SH-SY5Y (cell line): ENCODE results near the gene PTPN4.
A peak's percentile ranks its signal among the peaks of the same experiment; 100 is the strongest.

ENCODE experiments used
- GATA2 ChIP-seq: IDR thresholded peaks from 2 replicates; pipeline ENCODE4 v1.6.1; 2011; ENCODE audit warnings: mild to moderate bottlenecking, low read depth, low read length
- GATA3 ChIP-seq: IDR thresholded peaks from 2 replicates; pipeline ENCODE4 v1.6.1; 2011; ENCODE audit warnings: low read depth, mild to moderate bottlenecking, low read length, moderate library complexity

The PTPN4 gene

DNA sequence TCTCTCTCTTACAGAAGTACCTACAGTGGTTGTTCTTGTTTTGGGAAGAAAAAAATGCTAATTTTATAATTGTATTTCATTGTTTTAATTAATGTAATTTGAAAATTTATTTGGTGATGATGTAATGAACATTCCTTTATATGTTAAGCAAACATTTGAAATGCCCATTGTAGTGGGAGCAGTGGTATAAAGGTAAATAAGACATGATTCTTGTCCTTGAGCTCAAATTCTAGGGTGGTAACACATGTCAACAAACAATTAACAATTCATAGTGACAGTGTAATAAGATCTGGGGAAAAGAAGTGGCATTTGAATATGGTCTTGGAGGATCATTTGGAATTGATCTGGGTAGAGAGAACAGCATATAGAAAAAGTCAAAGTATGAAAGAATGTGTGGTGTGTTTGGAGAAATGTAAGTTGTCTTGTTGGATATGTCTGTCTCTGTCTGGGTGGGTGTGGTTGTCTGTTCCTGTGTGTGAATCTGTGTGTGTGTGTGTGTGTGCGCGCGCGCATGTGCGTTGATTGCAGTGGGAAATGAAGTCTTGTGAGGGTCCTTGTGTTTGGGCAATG lies 5.8 kb downstream of the PTPN4 start:
- TF ChIP-seq GATA3 (no peak), GATA2 (no peak)

DNA sequence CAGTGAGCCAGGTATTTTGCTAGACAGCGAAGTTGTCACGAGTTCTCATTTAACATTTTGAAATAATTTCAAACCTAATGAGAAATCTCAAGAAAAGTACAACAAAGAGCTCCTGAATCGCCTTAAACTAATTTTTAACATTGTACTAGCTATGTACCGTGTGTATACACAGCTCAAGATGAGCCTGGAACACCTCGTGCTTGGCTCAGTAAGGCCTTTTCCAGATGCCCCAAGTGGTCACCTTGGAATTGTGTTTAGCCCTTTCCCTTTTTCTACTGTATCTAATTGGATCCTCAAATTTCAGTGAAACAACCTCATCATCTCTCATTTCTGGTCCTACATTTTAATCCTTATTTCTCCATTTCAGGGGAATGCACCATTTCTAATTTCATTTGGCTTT lies 7.2 kb downstream of the PTPN4 start:
- TF ChIP-seq GATA3 = no peak

DNA sequence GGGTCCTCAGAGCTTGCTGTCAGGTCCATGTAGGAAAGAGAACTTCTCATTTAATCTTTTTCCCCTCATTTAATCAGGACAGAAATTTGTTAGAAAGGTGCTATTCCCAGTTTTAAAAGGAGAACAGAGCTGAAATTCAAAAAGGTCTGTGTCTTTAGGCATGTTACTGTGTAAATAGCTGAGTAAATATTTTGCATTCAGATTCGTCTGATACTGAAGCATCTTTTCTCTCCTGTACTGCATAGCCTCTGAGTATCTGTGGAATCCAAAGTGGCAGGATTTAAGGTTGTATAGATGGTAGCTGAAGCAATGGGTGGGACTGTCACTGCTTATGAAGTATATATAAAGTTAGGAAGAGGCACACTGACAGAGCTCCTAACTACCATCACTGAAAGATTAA lies 9.0 kb downstream of the PTPN4 start:
- TF ChIP-seq GATA2 = no peak
- no peak for TF ChIP-seq GATA3

DNA sequence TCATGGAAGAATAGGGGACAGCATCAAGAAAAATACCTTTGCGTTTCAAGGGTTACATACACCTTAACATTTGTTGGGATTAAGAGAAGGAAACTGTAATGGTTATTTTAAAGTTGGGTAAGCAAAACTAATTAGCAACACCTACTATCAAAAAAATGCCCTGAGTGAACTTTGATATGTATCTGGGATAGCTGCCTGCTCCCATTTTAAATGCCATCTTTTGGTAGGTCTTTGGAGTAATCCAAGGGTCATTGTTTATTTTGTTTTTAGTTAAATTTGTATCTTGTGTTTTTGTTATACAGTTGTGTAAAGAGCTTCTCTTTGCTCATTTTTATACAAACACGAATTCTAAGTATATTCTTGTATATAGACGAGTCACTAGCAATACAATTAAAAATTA lies 9.9 kb downstream of the PTPN4 start:
- TF ChIP-seq GATA3 (no peak), GATA2 (no peak)

DNA sequence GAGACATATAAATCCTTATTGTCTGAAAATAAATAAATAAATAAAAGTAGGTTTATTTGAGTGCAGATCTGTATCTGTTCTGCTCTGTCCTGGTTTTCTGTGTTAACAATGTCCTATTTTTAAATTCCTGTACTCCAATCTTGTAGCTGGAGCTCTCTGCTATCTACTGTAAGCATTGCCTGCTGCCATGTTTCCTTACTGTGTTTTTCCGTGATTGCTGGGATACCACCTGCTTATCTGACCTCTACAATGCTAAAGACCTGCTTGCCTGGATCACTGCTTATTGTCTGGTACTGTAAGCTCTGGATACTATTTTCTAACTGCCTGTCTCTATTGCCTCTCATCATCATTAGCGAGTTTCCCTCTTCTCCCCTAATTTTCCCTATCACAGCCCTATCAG lies 11.6 kb downstream of the PTPN4 start:
- TF ChIP-seq GATA3 = no peak
- peak; percentile 37; the same call in 1 of the 2 replicates for TF ChIP-seq GATA2

DNA sequence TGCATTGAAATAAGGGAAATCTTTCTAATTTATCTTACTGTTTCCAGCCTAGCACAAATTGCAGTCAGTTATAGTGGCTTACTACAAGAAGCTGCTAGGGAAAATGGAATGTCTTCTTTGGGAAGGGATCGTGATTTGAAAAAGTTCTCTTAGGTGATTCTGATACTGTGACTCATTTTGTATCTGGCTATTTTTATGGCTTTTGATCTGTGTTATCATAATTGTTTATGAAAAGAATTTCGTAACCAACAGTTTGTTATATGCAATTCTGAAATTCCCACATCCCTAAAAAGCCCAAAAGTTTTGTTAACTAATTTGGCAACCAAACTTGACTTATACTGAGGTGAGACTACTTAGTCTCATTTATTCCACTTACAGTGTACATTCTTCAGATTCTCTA lies 12.4 kb downstream of the PTPN4 start:
- TF ChIP-seq GATA2 (no peak), GATA3 (no peak)

DNA sequence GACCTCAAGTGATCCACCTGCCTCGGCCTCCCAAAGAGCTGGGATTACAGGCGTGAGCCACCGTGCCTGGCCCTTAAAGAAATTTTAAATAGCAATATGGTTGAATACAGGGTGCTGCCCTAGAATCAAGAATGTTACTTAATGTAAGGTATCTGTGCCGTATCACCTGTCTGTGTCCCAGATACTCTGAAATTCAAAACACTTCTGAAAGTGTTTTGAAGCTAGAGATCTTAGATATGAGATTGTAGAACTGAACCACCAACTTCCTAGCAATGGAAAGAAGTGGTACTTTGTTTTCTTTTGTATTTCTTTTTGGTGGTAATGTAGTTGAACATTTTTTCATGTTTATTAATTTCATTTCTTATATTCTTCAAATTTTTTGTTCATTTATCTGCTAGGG lies 13.0 kb downstream of the PTPN4 start:
- TF ChIP-seq GATA3 = no peak
- TF ChIP-seq GATA2 = no peak

DNA sequence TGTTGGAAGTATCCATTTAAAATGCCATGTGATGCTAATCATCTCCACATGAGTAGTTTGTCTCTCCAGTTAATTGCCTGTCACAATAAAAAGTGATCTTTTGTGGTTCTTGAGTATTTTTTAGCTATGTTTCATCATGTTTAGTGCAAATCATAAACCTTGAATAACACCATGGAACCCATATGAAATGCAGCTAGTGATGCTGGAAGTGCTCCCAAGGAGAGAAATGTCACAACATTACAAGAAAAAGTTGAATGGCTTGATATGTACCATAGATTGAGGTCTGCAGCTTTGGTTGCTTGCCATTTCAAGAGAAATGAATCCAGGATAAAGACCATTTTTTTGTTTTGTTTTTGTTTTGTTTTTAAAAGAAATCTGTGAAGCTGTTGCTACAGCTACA lies 14.3 kb downstream of the PTPN4 start:
- TF ChIP-seq GATA2 = no peak
- no peak for TF ChIP-seq GATA3

DNA sequence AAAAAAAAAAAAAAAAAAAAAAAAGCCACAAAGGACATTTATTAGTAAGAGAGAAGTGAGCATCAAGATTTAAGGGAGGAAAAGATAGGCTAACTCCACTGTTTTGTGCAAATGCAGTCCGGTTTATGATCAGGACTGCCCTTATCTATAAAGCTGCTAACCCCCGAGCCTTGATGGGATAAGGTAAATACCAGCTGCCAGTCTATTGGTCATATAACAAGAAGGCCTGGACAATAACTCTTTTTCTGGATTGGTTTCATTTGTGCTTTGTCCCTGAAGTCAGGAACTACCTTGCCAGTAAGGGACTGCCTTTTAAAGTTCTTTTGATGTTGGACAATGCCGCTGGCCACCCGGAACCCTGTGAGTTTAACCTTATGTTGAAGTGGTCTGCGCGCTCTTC lies 15.4 kb downstream of the PTPN4 start:
- TF ChIP-seq GATA2 = no peak
- no peak for TF ChIP-seq GATA3

DNA sequence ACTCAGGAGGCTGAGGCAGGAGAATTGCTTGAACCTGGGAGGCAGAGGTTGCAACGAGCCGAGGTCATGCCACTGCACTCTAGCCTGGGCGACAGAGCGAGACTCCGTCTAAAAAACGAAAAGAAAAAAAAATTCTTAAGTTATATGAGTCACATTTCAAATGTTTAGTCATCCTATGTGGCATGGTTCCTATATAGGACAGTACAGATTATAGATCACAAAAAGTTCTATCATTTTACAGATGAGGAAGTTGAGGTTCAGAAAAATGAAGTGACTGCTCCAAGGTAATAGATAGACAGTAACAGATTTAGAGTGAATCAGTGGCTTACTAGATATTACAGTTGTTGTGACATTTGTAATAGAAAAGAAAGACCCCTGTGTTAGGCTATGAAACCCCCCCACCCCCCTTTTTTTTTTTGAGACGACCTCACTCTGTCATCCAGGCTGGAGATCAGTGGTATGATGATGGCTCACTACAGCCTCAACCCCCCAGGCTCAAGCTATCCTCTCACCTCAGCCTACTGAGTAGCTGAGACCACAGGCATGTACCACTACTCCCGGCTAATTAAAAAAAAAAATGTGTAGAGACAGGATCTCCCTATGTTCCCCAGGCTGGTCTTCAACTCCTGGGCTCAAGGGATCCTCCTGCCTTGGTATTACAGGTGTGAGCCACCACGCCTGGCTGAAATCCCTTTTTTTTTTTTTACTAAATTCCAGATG lies 22.7 kb downstream of the PTPN4 start:
- no peak for TF ChIP-seq GATA3
- no peak for TF ChIP-seq GATA2

DNA sequence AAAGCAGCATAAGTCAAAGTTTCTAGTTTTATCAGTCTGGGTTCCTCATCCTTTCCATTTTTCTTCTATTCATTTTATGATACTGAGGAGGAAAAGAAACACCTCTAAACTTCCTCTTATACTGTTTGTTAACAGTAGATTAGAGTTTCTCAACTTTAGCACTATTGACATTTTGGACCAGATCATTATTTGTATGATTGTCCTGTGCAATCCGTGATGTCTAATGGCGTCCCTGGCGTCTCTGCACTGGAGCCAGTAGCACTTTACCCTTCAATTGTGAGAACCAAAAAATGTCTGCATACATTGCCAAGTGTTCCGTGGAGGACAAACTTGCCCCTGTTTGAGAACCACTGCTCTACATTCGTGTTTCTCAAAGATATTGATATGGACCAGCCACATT lies 25.2 kb downstream of the PTPN4 start:
- no peak for TF ChIP-seq GATA2

DNA sequence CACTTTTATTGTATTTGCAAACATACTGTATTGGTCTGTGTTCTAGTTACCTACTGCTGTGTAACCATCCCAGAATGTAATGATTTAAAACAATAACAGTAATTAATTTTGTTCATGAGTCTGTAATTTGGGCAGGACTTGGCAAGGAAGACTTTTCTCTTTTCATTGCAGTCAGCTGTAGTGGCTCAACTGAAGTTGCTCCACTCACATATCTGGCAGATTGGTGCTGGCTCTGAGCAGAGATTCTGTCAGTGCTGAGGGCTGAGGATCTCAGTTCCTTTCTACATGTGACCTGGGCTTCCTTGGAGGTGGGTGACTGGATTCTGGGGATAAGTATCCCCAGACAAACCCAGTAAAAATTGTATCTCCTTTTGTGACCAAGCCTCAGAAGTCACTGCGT lies 26.6 kb downstream of the PTPN4 start:
- TF ChIP-seq GATA2 (no peak), GATA3 (no peak)

DNA sequence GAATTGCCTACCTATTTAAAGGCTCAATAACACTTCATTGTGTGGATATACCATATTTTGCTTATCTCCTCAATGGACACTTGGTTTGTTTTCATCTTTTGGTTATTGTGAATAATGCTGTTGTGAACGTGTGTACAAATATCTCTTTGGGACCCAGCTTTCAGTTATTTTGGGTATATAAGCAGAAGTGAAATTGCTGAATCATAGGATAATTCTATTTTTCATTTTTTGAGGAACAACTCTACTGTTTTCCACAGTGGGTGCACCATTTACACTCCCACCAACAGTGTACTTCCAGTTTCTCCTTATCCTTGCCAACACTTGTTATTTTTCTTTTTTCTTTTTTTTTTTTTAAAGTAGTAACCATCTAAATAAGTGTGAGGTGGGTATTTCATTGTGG lies 29.0 kb downstream of the PTPN4 start:
- no peak for TF ChIP-seq GATA2
- TF ChIP-seq GATA3 = no peak

DNA sequence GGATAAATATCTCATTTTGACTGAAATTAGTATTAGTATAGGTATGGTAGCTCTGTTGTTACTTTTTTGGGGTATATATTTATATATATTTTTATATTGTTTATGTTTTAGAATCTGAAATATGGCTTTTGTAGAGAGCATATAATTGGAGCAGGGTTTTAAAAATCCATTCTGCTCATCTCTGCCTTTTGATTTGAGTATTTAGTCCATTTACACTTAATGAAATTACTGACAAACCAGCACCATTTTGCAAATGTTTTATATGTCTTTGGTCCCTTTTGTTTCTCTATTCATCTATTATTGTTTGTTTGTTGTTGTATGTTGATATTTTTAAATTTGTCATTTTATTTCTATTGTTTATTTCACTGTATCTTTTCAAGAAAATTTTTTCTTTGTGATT lies 30.7 kb downstream of the PTPN4 start:
- TF ChIP-seq GATA3 (no peak), GATA2 (no peak)

DNA sequence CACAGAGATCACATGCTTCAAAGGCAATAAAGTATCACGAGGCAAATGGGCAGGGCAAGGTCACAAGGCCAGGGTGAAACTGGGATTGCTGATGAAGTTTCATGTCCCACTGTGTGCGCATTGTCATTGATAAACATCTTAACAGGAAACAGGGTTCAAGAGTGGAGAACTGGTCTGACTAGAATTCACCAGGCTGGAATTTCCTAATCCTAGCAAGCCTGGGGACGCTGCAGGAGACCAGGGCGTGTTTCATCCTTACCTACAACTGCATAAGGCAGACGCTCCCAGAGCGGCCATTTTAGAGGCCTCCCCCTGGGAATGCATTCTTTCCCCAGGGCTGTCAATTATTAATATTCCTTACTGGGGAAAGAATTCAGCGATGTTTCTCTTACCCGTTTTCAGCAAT lies 33.2 kb downstream of the PTPN4 start:
- TF ChIP-seq GATA2 (no peak), GATA3 (no peak)

DNA sequence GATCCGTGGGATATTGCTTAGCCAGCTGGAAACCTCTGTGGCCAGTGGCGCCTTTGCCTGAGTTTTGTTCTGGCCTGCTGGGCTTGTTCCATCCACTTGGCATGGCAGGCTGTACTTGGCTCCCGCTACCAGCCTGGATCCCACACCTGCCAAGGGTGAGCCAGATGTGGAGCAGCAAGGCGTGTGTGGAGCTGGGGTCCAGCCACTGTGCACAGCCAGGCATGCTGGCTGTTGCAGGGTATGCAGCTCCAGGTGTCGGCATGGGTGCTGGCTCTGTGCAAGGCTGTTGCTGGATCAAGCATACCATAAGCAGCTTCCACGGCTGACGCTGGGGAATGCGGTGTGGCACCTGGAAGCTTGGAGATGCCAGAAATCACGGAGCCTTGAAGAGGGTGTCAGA lies 34.5 kb downstream of the PTPN4 start:
- TF ChIP-seq GATA2 = no peak
- TF ChIP-seq GATA3 = no peak
